ENCODE results near the gene PDE10A.

- TF ChIP-seq CTCF (conservative IDR thresholded peaks at IDR 0.05; ENCODE audit: low read depth, low read length) (no peak), EZH2 (IDR thresholded peaks at IDR 0.05; ENCODE audit: low read length, unreplicated experiment) (no peak), EZH2phosphoT487 (IDR thresholded peaks at IDR 0.05; ENCODE audit: borderline replicate concordance, low read length) (no peak)
These were observed 341.9 kb downstream of the PDE10A start for GRCh38 chr6:165321150-165321549.

All from PC-3 (cell line).